HG03571 (cell line): ENCODE measurements around the gene JPH2.
"Not testable (repeated sequence)": the region's sequence is repeated elsewhere in the genome, so short reads cannot be mapped to it uniquely, and the experiment has no call there.

Experiments
- ATAC-seq: cut with Tn5 transposase; IDR thresholded peaks from one replicate; pipeline ENCODE4 v1.9.1; 2021; ENCODE audit not compliant: unreplicated experiment

Gene JPH2

DNA sequence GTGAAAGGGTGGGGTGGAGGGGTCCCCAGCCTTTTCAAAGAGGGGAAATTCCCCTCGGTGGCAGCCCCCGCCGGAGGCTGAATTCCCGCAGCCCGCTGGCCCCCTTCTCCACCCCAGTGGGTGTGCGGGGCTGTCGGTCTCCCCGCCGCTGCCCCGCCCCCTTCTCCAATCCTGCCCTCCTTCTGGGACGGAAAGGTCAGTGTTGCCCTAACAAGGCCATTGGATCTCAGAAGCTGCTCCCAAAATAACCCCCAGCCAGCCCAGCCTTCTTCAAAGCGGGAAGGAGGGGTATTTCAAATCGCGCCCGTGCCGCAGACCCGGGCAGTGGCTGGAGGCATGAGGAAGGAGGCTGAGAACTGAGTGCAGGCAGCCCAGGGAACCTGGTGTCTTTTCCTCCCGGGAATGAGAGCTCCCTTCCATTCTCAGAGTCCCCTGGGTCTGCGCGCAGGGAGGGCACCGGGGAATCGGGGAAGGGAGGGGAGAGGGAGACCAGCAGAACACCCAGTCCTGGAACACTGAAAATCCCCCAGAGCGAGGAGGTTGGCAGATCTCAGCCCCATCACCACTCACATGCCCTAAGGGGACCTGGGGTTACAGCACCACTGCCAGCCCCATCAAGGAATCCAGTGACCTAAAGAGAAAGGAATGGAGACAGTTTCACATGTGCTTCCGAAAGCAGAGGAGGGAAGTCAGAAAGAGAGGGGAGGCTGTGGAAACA is at the start of gene JPH2:
Gene JPH2, minus strand, starts transcription at position 135 of the 718 bp plus-strand sequence. CDS start 483 bp downstream, outside the sequence.
- no peak for ATAC-seq

DNA sequence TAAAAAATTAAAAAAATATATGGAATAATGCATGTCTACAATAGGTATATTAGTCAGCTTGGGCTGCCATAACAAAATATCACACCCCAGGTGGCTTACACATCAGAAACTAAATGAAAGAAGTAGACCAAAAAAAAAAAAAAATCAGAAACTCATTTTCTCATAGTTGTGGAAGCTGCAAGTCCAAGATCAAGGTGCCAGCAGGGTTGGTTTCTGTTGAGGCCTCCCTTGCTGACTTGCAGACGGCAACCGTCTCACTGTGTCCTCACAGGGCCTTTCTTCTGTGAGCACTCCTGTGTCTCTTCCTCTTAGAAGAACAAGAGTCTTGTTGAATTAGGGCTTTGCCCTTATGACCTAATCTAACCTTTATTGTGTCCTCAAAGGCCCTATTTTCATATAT is 48.7 kb upstream of the JPH2 start:
- ATAC-seq: no peak

DNA sequence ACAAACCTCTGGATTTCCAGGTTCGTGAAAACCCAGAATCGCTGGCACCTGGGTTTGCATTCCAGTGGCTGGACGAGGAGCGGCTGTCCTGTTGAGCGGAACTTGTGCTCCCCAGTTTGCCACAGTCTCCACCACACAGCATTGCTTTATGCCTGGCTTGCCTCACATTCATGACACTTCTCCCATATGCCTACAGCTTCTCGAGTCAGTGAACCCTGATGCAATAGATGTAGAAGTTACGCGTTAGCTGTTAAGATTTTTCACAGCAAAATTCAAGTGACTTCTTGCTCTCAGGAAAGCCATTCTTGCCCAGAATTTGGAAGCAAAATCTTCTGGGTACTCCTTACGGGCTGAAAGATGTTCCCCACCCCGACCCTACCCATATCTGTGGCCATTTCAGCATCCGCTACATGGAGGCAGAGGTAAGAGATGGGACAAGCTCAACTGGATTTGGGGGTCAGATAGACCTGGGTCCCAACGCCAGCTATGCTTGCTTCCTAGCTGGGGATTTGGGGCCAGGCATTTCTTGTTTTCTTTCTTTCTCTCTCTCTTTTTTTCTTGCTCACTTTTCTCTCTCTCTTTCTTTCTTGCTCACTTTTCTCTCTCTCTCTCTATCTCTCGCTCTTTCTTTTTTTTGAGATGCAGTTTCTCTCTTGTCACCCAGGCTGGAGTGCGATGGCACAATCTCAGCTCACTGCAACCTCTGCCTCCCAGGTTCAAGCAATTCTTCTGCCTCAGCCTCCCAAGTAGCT is 47.8 kb upstream of the JPH2 start:
- ATAC-seq: no peak

DNA sequence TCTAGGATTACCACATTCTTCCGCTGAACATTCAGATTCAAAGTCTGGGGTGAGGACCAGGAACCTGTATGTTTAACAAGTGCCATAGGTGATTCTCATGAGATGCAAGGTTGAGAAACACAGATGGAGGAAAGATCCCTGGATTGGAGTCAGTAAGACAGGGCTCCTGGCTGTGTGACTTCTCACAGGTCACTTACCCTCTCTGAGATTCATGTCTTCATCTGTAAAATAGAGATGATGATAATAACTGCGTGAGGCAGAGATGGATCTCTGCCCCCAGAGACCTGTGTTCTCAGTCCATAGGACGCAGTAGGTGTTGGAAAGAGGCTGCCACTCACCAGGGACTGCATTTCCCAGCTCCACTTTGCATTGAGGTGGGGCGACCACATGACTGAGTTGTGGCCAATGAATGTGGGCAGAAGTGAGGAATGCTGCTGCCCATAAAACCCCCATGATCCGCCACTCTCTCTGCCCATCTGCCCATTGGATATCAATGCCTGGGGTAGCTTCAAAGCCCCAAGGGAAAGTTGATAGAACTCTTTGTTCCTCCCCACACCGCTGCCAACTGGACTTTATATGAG is 46.5 kb upstream of the JPH2 start:
- no peak for ATAC-seq

DNA sequence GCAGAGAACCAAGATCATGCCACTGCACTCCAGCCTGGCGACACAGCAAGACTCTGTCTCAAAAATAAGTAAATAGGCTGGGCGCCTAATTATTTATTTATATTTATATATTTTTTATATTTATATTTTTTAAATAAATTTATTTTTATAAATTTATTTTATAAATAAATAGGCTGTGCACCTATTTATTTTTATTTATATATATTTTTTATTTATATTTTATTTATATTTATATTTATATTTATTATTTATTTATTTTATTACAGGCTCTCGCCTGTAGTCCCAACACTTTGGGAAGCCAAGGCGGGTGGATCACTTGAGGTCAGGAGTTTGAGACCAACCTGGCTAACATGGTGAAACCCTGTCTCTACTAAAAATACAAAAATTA is 45.5 kb upstream of the JPH2 start:
- ATAC-seq: not testable (repeated sequence)

DNA sequence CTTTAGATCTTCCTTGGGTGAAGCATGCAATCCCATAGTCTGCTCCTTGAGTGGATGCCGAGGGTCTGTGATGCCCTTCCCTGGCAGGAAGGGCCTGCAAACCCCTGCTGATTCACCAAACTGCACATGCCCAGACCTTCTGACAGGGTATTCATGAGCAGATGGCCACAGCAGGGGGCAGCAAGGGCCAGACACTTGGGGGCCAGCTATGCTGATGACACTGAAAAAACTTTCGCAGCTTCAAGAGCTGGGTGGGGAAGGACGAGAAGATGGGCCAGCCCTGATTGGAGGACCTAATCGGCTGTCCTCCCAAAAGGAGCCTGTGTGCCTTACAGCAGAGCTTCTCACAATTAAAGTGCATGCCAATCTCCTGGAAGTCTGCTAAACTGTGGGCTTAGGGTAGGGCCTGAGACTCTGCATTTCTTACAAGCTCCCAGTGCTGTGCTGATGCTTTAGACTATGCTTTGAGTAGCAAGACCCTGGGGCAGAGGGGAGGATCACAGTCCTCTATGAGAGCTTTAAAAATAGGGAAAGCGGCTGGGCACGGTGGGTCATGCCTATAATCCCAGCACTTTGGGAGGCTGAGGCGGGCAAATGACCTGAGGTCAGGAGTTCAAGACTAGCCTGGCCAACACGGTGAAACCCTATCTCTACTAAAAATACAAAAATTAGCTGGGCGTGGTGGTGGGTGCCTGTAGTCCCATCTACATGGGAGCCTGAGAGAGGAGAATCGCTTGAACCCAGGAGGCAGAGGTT is 44.9 kb upstream of the JPH2 start:
- ATAC-seq: no peak

DNA sequence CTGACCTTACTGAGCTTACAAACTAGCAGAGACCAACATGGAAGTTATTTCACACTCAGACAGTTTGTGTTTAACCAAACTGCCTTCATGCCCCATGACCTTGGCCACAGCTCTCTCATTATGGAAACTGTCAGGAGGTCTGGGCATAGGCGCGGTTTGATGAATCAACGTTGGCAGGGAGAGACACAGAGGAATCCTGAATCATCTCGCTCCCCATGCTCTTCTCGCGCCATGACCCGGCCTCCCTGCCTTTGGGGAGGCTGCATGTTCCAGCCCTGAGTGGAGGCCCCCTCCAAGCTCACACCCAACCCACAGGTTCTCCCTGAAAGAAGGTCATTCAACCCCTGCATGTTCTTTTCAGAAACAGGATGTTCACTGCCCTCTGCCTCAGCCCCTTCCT is 44.2 kb upstream of the JPH2 start:
- ATAC-seq: no peak

DNA sequence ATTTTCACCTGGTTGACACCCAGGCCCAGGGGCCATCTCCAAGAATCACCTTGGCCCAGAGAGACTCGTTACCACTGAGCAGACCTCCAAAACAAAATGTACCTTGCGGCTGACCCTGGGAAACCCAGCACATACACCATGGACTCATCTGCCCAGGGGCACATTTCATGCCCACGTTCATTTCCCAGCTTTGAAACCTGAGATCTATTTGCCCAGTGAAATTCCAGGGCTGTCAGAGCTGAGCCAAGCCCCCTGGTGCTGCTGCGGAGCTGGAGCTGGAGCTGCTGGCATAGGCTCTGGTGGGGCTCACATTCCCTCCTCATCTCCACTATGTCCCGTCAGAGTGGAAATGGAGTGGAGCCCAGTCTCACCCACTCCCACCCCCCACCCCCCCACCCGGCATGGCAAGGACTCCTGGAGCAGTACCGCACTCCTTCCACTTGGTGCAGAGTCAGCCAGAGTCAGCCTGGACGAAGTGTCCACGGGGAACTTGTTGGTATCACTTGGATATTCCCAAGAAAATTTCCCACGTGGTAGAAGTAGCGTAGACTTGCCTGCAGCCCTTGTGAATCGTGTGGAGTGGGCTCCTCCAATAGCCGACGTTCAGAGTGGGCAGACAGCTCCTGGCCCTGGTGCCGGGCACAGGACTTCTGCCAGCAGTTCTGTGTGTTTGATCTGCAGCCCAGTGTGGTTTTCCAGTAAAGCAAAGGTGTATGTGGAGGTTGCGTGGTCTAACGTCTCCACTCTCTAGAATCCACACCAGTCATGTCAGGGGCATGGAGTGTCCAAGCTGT is 41.7 kb upstream of the JPH2 start:
- no peak for ATAC-seq

DNA sequence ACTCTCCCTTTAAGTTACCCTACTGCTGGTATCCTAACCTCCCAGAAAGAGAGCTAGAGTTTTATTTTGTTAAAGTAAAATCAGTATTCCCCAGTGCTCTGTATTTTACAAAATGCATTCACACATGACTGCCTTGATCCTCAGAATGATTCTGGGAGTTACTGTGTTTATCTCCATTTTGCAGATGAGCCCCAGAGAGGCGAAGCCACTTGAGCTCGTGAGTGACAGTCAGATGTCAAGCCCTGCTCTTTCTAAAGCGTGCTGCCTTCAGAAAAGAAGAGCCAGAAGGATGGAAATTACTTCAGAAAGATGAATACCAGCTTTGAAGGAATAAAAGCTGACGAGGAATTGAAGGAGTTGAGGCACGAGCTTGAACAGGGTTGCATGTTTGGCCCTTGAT is 37.6 kb upstream of the JPH2 start:
- no peak for ATAC-seq

DNA sequence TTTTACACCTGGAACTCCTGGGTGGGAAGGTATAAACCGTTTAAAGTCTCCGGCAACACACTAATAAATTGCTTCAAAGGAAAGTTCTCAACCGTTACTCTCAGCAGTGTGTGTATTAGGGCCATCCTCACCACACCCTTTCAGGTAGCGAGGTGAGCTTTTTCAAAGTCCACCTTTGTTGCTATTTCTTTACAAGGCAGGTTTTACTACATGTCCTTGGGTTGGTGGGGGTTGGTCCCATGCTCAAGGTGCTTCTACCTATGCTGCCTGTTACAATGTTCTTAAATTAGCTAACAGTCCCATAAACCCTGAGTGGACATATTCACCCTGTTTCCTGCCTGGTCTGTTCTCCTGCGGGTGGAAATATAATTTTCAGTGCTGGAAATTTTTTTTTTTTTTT is 36.7 kb upstream of the JPH2 start:
- no peak for ATAC-seq

DNA sequence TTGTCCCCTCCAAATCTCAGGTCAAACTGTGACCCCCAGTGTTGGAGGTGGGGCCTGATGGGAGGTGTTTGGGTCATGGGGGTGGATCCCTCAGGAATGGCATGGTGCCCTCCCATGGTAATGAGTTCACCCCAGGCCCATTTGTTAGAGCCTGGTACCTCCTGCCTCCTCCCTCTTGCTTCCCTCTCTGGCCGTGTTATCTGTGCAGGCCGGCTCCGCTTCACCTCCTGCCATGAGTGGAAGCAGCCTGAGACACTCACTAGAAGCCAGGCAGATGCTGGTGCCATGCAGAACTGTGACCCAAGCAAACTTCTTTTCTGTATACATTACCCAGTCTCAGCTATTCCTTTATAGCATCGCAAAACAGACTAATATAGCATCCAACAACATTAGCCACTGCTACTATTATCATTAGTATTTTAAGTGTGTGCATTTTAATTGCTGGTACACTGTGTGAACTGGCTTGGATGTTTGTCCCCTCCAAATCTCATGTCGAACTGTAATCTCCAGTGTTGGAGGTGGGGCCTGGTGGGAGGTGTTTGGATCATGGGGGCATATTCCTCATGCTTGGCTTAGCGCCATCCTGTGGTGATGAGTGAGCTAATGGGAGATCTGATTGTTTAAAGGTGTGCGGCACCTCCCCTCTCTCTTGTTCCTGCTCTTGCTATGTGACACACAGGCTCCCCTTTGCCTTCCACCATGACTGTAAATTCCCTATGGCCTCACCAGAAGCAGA is 35.8 kb upstream of the JPH2 start:
- no peak for ATAC-seq

DNA sequence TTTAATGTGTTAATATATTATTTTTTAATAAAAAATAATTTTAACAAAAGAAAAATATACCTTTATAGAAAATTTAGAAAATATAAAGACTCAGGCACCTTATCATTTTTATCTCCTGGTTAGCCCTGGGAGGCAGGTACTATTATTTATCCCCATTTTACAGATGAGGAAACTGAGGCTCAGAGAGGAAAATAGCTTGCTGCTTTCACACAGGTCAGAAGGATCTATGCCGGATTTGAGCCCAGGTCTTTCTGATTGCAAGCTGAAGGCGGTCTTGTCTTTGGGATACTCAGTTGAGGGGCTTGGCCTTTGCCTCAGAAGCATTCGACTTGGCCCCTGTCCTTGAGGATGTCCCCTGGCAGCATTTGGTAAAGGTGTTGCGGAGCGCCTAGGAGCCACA is 35.0 kb upstream of the JPH2 start:
- no peak for ATAC-seq

DNA sequence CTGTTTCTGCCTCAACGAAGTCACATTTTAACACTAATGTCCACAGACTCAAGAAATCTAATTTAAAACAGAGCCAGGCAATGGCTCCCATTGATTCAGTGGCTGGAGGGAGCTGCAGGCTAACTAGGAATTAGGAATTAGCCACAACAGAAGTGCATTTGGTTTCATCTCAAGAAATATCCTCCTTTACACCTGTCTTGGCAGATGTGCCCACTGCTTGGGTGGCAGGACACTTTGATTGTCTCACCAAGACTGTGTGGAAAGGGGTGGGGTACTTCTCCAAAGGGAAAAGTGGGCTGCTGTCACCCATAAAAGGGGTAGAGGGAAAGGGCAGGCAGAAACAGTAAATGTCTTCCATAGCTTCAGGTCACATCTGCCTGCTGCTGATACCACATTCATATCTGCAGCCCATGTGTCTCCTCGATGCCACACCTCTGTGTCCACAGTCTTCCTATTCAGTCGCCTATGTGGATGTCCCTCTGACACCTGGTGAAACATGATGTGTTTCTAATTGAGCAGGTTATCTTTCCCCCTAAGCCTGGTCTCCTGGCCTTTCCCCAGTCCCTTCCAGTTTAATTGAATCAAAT is 34.5 kb upstream of the JPH2 start:
- no peak for ATAC-seq

DNA sequence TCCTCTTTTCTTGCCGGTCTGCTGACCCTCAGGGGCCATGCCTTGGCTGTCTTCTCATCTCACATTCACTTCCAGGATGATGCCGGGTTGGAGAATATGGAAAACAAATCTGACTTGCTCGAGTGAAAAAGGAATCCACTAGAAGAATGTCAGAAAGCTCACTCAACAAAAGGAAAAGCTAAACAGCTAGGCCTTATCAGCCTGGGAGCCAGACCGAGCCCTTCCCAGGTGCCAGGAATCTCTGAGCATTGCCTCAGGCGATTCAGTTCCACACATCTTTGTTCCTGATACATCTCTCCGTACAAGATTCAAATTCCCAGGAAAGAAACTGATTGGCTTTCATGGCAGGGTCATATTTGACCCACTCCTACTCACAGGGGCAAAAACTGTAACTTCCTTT is 32.8 kb upstream of the JPH2 start:
- ATAC-seq: no peak

DNA sequence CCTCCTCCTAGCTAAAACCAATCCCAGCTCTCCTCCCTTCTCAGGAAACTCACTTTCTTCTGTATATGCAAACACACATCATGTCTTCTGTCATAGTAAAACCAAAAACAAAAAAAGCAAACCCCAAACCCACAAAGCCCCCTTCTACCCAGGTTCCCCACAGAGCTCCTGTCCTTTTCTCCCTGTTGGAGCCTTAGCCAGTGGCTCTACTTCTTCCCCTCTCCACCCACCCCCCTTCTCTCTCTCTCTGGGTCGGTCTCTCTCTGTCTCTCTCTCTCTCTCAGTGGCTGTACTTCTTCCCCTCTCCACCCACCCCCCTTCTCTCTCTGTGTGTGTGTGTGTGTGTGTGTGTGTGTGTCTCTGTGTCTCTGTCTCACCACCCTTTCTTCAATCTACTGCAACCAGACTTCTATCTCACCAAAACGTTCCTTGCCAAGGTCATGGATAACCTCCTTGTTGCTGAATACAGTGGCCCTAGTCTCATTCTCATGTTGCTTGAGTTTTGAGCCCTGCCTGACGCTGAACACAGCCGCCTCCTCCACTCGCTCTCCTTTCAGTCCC is 32.3 kb upstream of the JPH2 start:
- ATAC-seq: no peak

DNA sequence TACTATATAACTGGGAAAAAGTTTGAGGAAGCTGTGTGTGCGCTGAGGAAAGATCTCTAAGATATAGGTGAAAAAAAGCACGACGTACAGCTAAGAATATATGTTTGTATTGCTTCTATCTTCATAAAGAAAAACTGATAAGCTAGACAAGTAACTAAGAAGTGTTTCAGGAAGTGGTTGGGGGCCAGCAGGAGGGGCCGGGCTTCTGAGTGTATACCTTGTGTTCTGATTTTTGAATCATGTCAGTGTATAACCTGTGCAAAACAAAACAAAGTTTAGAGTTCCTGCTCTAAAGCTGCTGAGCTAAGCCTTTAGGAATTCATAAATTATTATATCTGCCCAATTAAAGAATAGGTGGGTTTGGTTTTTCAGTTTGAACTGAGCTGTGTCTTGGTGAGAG is 31.5 kb upstream of the JPH2 start:
- no peak for ATAC-seq

DNA sequence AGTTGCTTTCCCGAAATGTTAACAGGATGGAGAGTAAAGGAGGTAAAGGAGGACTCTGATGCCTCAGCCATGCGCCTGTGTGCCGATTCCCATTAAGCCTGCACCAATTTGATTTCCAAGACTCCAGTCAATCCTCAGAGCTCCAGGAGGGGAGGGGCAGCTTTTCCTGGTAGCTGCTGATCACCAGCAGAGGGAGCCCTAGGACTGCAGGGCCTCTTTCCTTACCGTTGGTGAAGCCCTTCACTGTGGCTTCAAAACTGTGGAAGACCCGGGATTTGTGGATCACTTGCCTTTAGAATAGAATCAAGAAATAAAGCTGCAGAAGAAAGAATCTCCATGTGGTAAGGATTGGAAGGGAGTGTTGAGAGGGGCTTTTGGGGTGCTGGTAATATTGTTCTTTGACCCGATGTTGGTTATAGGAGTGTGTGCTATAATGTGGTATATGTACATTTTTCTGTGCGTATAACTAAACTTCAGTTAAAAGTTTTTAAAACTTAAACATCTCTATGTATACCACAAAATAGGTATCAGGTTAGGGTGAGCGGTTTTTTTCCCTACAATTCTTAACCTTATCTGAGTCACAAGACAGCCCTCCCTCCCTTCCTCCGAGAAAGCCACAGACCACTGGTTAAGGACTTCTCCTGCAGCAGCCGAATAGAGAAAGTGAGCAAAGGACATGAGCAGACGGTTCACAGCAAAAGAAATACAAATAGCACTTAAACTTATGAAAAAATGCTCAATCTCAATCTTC is 30.5 kb upstream of the JPH2 start:
- ATAC-seq: no peak

DNA sequence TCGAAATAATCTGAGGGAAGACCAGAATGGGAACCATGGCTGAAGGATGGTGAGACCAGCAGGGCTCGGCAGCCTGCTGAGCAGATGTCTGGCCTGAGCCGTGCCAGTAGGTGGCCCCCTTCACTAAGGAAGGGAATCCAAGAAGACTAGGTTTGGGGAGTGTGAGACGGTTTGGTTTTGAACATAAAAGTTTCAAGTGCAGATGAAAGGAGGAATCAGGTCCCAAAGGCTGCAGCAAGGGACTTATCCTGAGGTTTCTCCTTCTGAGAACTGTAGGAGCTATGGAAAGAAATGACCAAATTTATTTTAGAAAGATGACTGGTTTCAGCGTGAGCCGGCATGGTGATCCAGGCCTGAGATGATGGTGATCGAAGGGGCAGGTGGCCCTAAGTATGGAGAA is 28.1 kb upstream of the JPH2 start:
- ATAC-seq: no peak

DNA sequence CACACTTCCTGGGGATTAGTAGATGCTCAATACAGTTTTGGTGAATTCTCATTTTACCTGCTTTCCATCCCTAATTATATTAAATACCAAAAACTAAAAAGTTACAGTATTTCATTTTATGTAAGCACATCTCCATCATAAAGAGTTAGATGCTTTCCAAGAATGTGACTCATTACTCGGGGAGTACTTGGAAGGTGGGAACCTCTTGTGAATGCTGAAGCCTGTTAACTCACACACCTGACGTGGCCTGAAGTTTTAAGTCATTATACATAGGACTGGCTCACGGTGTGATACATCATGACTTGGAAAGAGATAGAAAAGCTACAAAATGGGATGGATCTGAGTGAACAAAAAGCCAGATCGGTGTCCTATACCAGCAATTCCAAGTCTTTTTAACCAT is 25.8 kb upstream of the JPH2 start:
- ATAC-seq: no peak
